ENCODE measurements around the gene DNPH1. TPM values are rescaled to one million over a fixed set of nuclear protein-coding genes. Genes with fewer than 3 reads are reported as not detected.

Gene DNPH1
- total RNA-seq, 2 experiments from 2014 or later: 59.7 to 59.8 TPM

GRCh38 chr6:43248791-43249190 lies 19.5 kb upstream of the DNPH1 start:
- Mint-ChIP-seq H3K4me3 (no peak overlapping the region), H3K36me3 (ENCODE audit: low read depth) (no peaks in the 10 kb centered on the region), H3K4me1 (ENCODE audit: low read depth) (peaks cover 21% of the 10 kb centered on the region), H3K9me3 (no peaks in the 10 kb centered on the region), H3K27ac (no peak overlapping the region), H3K27me3 (ENCODE audit: low read depth) (peaks cover 18% of the 10 kb centered on the region)
- DNase-seq: no peak
- intact Hi-C loops (cut with micrococcal nuclease): no loop called here
- CTCF ChIA-PET: interaction anchor here (0.6 kb wide), 1 partner anchor 86 kb away, joined by 3 read pairs; no protein-coding TSS in a partner anchor

DNA sequence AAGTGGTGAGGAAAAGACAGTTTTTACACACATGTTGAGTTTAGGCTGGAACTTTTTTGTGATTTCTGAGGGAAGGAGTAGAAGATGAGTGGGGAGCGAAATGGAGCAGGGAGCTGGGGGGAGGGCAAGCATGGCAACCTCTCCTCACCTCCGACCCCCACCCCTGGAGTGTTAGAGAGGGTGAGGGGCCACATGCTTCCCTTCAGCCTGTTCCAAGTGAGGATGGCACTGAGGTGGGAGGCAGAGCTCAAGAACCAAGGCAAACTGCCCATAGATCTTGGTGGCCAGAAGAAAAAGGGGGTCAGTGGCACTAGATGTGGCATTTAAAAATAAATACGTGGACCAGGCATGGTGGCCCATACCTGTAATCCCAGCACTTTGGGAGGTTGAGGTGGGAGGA lies 18.8 kb upstream of the DNPH1 start:
- DNase-seq: no peak
- no peaks in the 10 kb centered on the region for H3K36me3 Mint-ChIP-seq (ENCODE audit: low read depth)
- peak overlapping the region; percentile 73 for H3K4me3 Mint-ChIP-seq
- H3K27ac Mint-ChIP-seq: no peak overlapping the region
- CTCF ChIA-PET: interaction anchor here (0.8 kb wide), 1 partner anchor 19 kb away, joined by 3 read pairs; the partner anchor contains the start of gene DNPH1
- peaks cover 21% of the 10 kb centered on the region for H3K4me1 Mint-ChIP-seq (ENCODE audit: low read depth)
- peaks cover 18% of the 10 kb centered on the region for H3K27me3 Mint-ChIP-seq (ENCODE audit: low read depth)
- no peaks in the 10 kb centered on the region for H3K9me3 Mint-ChIP-seq
- intact Hi-C loops (cut with micrococcal nuclease): no loop called here

DNA sequence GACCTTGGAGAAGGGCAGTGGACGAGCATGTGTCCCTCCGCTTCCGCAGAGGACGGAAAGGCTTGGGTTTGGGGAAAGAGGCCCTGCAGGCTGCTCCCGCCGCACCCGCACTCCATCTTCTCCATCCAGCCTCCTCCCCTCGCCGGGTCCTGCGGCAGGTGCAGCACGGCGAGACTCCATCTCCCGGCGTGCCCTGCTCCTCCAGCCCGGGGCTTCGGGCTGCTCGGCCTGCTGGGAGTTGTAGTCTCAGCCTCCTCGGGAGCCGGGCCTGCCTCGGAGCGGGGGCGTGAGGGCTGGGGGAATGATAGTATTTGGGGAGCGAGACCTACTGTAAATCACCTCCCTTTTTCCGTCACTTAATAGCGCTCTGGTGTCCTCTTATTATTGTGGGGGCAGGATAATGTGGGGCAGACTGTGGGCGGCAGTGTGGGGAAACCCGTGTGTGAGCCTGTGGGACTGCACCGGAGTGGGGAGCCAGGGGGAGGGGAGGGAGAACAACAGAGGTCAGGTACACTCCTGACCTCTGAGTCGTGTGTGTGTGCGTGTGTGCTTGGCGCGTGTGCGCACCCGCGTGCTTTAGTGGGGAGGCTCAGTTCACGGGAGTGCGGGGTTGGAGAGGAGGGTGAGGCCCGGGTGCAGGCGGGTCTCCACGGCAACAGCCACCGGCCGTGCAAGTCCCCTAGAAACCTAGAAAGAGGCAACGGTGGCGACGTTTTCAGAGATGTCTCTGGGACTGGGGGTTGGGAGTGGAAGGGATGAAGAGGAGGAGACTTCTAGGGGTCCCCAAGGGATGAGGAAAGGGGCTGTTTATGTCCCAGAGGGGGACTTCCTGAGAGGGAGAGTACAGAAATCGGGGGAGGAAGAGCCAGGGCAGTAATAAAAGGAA lies 18.1 kb upstream of the DNPH1 start:
- CTCF ChIA-PET: interaction anchor here (0.8 to 1.0 kb wide), 3 partner anchors 18 to 258 kb away, joined by 3 to 5 read pairs (median 3); partner anchors contain the start of gene DNPH1
- Mint-ChIP-seq H3K9me3 (no peaks in the 10 kb centered on the region), H3K27ac (peak overlapping the region; percentile 76), H3K4me1 (ENCODE audit: low read depth) (peaks cover 21% of the 10 kb centered on the region), H3K4me3 (peak overlapping the region; percentile 73), H3K36me3 (ENCODE audit: low read depth) (no peaks in the 10 kb centered on the region), H3K27me3 (ENCODE audit: low read depth) (peaks cover 14% of the 10 kb centered on the region)
- intact Hi-C loops (cut with micrococcal nuclease): loop anchor here (1.0 to 2.0 kb wide), 3 partner anchors 18 to 73 kb away; partner anchors contain the start of gene DNPH1
- peak; percentile 87 for DNase-seq

GRCh38 chr6:43246301-43247113 lies 17.2 kb upstream of the DNPH1 start:
- peak overlapping the region; percentile 73 for H3K4me3 Mint-ChIP-seq
- DNase-seq: peak; percentile 28
- CTCF ChIA-PET: interaction anchor here (0.8 to 1.3 kb wide), 4 partner anchors 17 to 259 kb away, joined by 3 to 5 read pairs (median 3); partner anchors contain the start of gene DNPH1
- H3K27me3 Mint-ChIP-seq (ENCODE audit: low read depth): peaks cover 16% of the 10 kb centered on the region
- no peaks in the 10 kb centered on the region for H3K9me3 Mint-ChIP-seq
- intact Hi-C loops (cut with micrococcal nuclease): loop anchor here (1.0 to 2.0 kb wide), 3 partner anchors 17 to 72 kb away; partner anchors contain the start of gene DNPH1
- H3K36me3 Mint-ChIP-seq (ENCODE audit: low read depth): no peaks in the 10 kb centered on the region
- H3K4me1 Mint-ChIP-seq (ENCODE audit: low read depth): peaks cover 18% of the 10 kb centered on the region
- H3K27ac Mint-ChIP-seq: no peak overlapping the region

DNA sequence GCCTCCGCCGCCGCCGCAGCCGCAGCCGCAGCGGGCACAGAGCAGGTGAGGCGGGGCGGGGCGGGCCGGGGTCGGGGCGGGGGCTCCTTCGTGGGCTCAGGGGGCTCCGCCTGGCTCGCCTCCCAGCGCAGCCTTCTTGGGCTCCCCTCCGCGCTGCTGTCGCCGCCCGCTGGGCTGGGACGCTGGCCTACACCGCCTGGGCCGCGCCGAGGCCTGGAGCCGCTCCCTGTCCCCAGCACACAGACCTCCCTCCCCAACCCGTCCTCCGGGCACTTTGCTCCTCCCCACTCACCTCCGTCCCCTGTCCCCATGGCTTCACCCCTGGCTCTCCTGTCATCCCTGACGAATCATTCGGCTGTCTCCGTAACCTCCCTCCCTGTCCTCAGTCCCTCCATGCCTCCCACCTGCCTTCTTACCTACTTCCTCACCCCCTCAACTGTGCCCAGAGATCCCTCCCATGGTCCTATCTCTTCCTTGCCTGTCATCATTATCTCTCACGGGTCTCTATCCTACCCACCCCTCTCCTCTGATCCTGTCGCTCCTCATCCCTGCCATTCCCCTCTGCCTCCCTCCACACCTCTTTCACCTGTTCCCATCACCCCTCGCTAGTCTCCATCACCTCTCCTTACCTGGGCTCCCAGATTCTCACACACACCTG lies 14.5 kb upstream of the DNPH1 start:
- no peak for DNase-seq
- Mint-ChIP-seq H3K4me3 (no peak overlapping the region), H3K27ac (no peak overlapping the region), H3K36me3 (ENCODE audit: low read depth) (no peaks in the 10 kb centered on the region), H3K4me1 (ENCODE audit: low read depth) (peaks cover 9% of the 10 kb centered on the region), H3K27me3 (ENCODE audit: low read depth) (peaks cover 17% of the 10 kb centered on the region), H3K9me3 (peaks cover 4% of the 10 kb centered on the region)
- intact Hi-C loops (cut with micrococcal nuclease): no loop called here
- CTCF ChIA-PET: interaction anchor here (1.2 kb wide), 1 partner anchor 14 kb away, joined by 3 read pairs; the partner anchor contains the start of gene DNPH1

DNA sequence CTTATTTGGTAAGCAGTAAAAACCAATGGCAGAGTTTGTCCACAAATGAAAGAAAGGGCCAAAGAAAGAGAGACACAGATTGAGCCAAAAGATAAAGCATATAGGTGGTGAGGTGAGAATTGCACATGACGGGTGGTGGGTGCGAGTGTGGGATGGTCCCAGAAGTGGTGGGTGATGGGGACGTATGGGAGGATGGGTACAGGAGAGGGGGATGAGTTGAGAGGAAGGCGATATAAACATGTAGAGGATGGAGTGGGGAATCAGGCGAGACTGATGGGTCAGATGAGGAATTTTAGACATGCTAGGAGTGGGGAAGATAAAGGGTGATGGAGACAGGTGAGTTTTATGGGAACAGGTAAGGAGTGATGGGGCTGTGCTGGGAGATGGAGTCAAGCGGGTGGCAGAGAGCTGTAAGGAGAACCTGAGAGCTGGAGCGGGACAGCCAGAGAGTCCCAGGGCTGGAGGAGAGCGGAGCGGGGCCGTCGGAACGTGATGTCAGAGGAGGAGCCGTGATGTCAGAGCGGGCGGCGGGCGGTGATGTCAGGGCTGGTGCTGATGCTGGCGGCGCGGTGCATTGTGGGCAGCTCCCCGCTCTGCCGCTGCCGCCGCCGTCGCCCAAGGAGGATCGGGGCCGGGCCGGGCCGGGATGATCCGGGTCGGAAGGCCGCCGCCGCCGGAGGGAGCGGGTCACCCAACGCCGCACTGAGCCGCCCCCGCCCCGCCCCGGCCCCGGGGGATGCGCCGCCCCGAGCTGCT lies 13.8 kb upstream of the DNPH1 start, which contains the start of gene TTBK1:
TTBK1 (plus strand) TSS at position 574 of the 756 bp plus-strand sequence. CDS start 3,180 bp downstream, outside the sequence.
- DNase-seq: no peak
- H3K27ac Mint-ChIP-seq: no peak within 1 kb of the TSS
- intact Hi-C loops (cut with micrococcal nuclease): no loop called here

DNA sequence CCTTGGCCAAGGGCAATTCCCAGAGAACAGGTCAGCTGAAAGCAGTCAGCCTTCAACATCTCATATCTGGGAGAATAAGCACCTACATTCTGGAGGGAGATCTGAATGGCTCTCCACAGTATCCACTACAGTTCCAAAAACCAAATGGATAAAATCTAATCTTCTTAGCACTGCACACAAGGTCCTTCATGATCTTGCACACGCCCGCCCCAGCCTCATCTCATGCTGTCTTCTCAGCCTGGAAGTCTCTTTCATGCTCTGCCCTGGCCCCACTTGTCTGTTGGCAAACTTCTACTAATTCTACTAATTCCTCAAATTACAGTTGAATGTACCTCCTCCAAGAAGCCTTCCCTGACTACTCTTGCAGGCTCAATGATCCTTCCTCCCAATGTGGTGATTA lies 12.2 kb upstream of the DNPH1 start:
- no peaks in the 10 kb centered on the region for H3K36me3 Mint-ChIP-seq (ENCODE audit: low read depth)
- intact Hi-C loops (cut with micrococcal nuclease): no loop called here
- DNase-seq: no peak
- no peaks in the 10 kb centered on the region for H3K4me1 Mint-ChIP-seq (ENCODE audit: low read depth)
- no peak overlapping the region for H3K27ac Mint-ChIP-seq
- peaks cover 17% of the 10 kb centered on the region for H3K27me3 Mint-ChIP-seq (ENCODE audit: low read depth)
- H3K4me3 Mint-ChIP-seq: no peak overlapping the region
- CTCF ChIA-PET: no interaction called here
- H3K9me3 Mint-ChIP-seq: peaks cover 4% of the 10 kb centered on the region

More for the DNA sequence above, 13.8 kb upstream of the DNPH1 start, which contains the start of gene TTBK1:
- H3K27me3 Mint-ChIP-seq (ENCODE audit: low read depth): peaks cover 17% of the 10 kb centered on the region
- H3K9me3 Mint-ChIP-seq: peaks cover 4% of the 10 kb centered on the region
- no peak within 1 kb of the TSS for H3K4me3 Mint-ChIP-seq
- peaks cover 9% of the 10 kb centered on the region for H3K4me1 Mint-ChIP-seq (ENCODE audit: low read depth)
- no peaks in the 10 kb centered on the region for H3K36me3 Mint-ChIP-seq (ENCODE audit: low read depth)
- CTCF ChIA-PET: interaction anchor here (0.6 to 1.2 kb wide), 2 partner anchors 14 to 263 kb away, joined by 3 read pairs; partner anchors contain the start of gene DNPH1

GRCh38 chr6:43240950-43241349 lies 11.7 kb upstream of the DNPH1 start:
- no peak for DNase-seq
- Mint-ChIP-seq H3K4me1 (ENCODE audit: low read depth) (no peaks in the 10 kb centered on the region), H3K27me3 (ENCODE audit: low read depth) (peaks cover 17% of the 10 kb centered on the region), H3K36me3 (ENCODE audit: low read depth) (no peaks in the 10 kb centered on the region), H3K9me3 (peaks cover 4% of the 10 kb centered on the region), H3K27ac (no peak overlapping the region), H3K4me3 (no peak overlapping the region)
- CTCF ChIA-PET: interaction anchor here (1.2 kb wide), 1 partner anchor 11 kb away, joined by 8 read pairs; the partner anchor contains the start of gene DNPH1
- intact Hi-C loops (cut with micrococcal nuclease): no loop called here

DNA sequence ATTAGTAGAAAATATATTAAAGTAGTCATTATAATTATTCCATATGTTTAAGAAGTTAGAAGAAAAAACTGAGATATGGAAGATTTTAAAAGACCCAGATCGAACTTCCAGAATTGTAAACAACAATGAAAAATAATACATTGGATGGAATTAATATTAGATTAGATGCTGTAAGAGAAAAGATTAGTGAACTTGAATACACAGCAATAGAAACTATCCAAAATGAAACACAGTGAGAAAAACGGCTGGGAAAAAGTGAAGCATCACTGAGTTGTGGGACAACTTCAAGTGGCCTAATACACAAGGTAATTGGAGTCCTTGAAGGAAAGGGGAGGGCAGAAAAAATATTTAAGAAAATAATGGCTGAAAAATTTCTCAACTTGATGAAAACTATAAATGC lies 9.8 kb upstream of the DNPH1 start:
- Mint-ChIP-seq H3K9me3 (peaks cover 4% of the 10 kb centered on the region), H3K4me3 (no peak overlapping the region), H3K36me3 (ENCODE audit: low read depth) (no peaks in the 10 kb centered on the region), H3K4me1 (ENCODE audit: low read depth) (no peaks in the 10 kb centered on the region), H3K27me3 (ENCODE audit: low read depth) (peaks cover 17% of the 10 kb centered on the region), H3K27ac (no peak overlapping the region)
- intact Hi-C loops (cut with micrococcal nuclease): no loop called here
- CTCF ChIA-PET: interaction anchor here (1.9 kb wide), 1 partner anchor 10 kb away, joined by 15 read pairs; the partner anchor contains the start of gene DNPH1
- DNase-seq: no peak

GRCh38 chr6:43235841-43236240 lies 6.6 kb upstream of the DNPH1 start:
- CTCF ChIA-PET: no interaction called here
- Mint-ChIP-seq H3K27me3 (ENCODE audit: low read depth) (peaks cover 6% of the 10 kb centered on the region), H3K9me3 (peaks cover 4% of the 10 kb centered on the region), H3K4me1 (ENCODE audit: low read depth) (no peaks in the 10 kb centered on the region), H3K36me3 (ENCODE audit: low read depth) (no peaks in the 10 kb centered on the region), H3K4me3 (no peak overlapping the region), H3K27ac (no peak overlapping the region)
- DNase-seq: no peak
- intact Hi-C loops (cut with micrococcal nuclease): no loop called here
